PFSK-1 (cell line): Measurements from ENCODE around the gene ASMTL.

Source experiments
- FOXP2 ChIP-seq: optimal IDR thresholded peaks from 2 replicates; pipeline ENCODE3; 2011; ENCODE audit warnings: borderline replicate concordance, control low read depth, inconsistent platforms; ENCODE audit not compliant: insufficient read depth; ENCODE audit errors: extremely low read length, extremely low read depth
- POLR2AphosphoS5 ChIP-seq: IDR thresholded peaks from 2 replicates; pipeline ENCODE4 v1.6.1; 2012; ENCODE audit warnings: low read depth, mild to moderate bottlenecking, control low read depth, low read length, moderate library complexity
- REST ChIP-seq, 2 experiments: IDR thresholded peaks; 2 replicates each; pipeline versions ENCODE4 v1.6.1 to v1.8.0; 2011 to 2012; ENCODE audit warnings: low read depth in 2 of 2, low read length in 2 of 2, control low read depth in 1 of 2, inconsistent platforms in 1 of 2, mild to moderate bottlenecking in 1 of 2, moderate library complexity in 1 of 2; ENCODE audit not compliant: insufficient read depth in 1 of 2
- SIN3A ChIP-seq: IDR thresholded peaks from 2 replicates; pipeline ENCODE4 v1.6.1; 2012; ENCODE audit warnings: mild to moderate bottlenecking, low read length, moderate library complexity, borderline replicate concordance; ENCODE audit not compliant: insufficient read depth
- TAF1 ChIP-seq: IDR thresholded peaks from 2 replicates; pipeline ENCODE4 v1.6.1; 2012; ENCODE audit warnings: low read length, control low read depth, borderline replicate concordance; ENCODE audit not compliant: insufficient read depth

- TF ChIP-seq REST (IDR thresholded peaks at IDR 0.05; ENCODE audit: insufficient read depth in 1 of 2, low read depth in 2 of 2, low read length in 2 of 2) (no peak), SIN3A (no peak), POLR2AphosphoS5 (no peak), TAF1 (no peak), FOXP2 (no peak)
Observed at GRCh38 chrX:1476682-1477081, 24.0 kb upstream of the ASMTL start.
